Measurements from ENCODE around the gene ZSCAN18.

ZSCAN18 gene

GRCh38 chr19:58086825-58087710 is 11.0 kb downstream of the ZSCAN18 start:
- no peak for DNase-seq

GRCh38 chr19:58085348-58085875 is 12.6 kb downstream of the ZSCAN18 start:
- DNase-seq = no peak

GRCh38 chr19:58084596-58085347 is 13.3 kb downstream of the ZSCAN18 start:
- DNase-seq = no peak

- DNase-seq = no peak
Measured at GRCh38 chr19:58083021-58083420, 15.0 kb downstream of the ZSCAN18 start.

- no peak for DNase-seq
Measured at GRCh38 chr19:58079792-58080191, 18.2 kb downstream of the ZSCAN18 start.

- DNase-seq = no peak
Measured at GRCh38 chr19:58067240-58067912, 30.7 kb downstream of the ZSCAN18 start.

- DNase-seq = no peak
Measured at GRCh38 chr19:58063712-58064111, 34.3 kb downstream of the ZSCAN18 start.

- DNase-seq = no peak
Measured at GRCh38 chr19:58060231-58060630, 37.8 kb downstream of the ZSCAN18 start.

- no peak for DNase-seq
Measured at GRCh38 chr19:58059671-58060078, 38.4 kb downstream of the ZSCAN18 start.

- DNase-seq = peak; percentile 11
Measured at GRCh38 chr19:58059003-58059670, 38.9 kb downstream of the ZSCAN18 start, which contains the start of gene ZNF135. TSS of gene ZNF135 (plus strand) at chr19:58059282. CDS start at chr19:58060003, 721 bp downstream.

- no peak for DNase-seq
Measured at GRCh38 chr19:58058467-58058866, 39.6 kb downstream of the ZSCAN18 start.

- no peak for DNase-seq
Measured at GRCh38 chr19:58056861-58057260, 41.2 kb downstream of the ZSCAN18 start.

- no peak for DNase-seq
Measured at GRCh38 chr19:58056261-58056660, 41.8 kb downstream of the ZSCAN18 start.

- DNase-seq = no peak
Measured at GRCh38 chr19:58054901-58055874, 42.8 kb downstream of the ZSCAN18 start.

- DNase-seq = no peak
Measured at GRCh38 chr19:58053480-58054156, 44.4 kb downstream of the ZSCAN18 start.

- DNase-seq = no peak
Measured at GRCh38 chr19:58052256-58052655, 45.8 kb downstream of the ZSCAN18 start.

- no peak for DNase-seq
Measured at GRCh38 chr19:58047672-58048071, 50.4 kb downstream of the ZSCAN18 start.

GRCh38 chr19:58046856-58047255 is 51.2 kb downstream of the ZSCAN18 start:
- no peak for DNase-seq

- no peak for DNase-seq
Measured at GRCh38 chr19:58045411-58046050, 52.5 kb downstream of the ZSCAN18 start.

- no peak for DNase-seq
Measured at GRCh38 chr19:58044886-58045285, 53.1 kb downstream of the ZSCAN18 start.

Data from activated CD4-positive, alpha-beta T cell treated with anti-CD3 and anti-CD28 coated beads, Interleukin-10, Interleukin-2, amounts not matched to agents 100 ng/mL and 50 ng/mL, durations not matched to agents 16 hours and 8 hours (primary cell).